Measurements from ENCODE around the gene MAN2B1.

Gene MAN2B1

DNA sequence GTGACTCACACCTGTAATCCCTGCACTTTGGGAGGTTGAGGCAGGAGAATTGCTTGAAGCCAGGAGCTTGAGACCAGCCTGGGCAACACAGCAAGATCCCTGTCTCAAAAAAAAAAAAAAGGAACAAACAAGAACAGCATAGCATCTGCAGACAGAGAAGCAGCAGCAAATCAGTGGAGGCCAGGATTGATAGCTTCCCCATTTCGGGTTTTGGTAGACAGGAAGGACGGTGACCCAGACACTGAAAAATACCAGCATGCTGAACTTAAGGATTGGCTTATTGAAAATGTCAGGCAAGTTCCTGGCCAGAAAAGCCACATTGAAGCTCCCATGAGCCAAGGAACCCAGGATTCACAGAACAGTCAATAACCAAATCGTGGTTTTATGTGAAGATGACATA, 58.9 kb downstream of the MAN2B1 start:
- no peak overlapping the region for H3K4me3 ChIP-seq
- H3K4me1 ChIP-seq, result peaks cover 5% of the 10 kb centered on the region
- no peaks in the 10 kb centered on the region for H3K27me3 ChIP-seq (ENCODE audit: low read depth)
- no peak for DNase-seq (ENCODE audit: low spot score in 2 of 2)
- H3K36me3 ChIP-seq (replicated peaks), result peaks cover 3% of the 10 kb centered on the region; the same call in 1 of the 2 replicates
- no peaks in the 10 kb centered on the region for H3K9me3 ChIP-seq
- in situ Hi-C loops (cut with MboI; ENCODE audit: low sequenced_read_pairs), result no loop called here

DNA sequence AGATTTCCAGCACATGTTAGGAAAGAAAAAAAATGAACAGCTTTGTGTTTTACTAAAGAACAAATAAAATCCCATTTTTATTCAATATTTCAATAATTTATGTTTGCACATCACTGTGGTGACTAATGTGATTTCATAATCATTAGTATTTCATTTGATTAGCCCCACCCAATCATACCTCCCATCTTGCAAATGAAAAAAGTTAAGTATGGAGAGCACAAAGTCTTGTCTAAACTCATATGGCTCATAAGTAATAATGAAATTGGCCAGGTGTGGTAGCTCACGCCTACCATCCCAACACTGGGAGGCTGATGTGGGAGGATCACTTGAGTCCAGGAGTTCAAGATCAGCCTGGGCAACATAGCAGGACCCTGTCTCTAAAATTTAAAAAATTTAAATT, 59.7 kb downstream of the MAN2B1 start:
- no peak for DNase-seq (ENCODE audit: low spot score in 2 of 2)
- H3K9me3 ChIP-seq, result no peaks in the 10 kb centered on the region
- no peaks in the 10 kb centered on the region for H3K27me3 ChIP-seq (ENCODE audit: low read depth)
- peaks cover 3% of the 10 kb centered on the region; the same call in 1 of the 2 replicates for H3K36me3 ChIP-seq (replicated peaks)
- no peak overlapping the region for H3K4me3 ChIP-seq
- peaks cover 3% of the 10 kb centered on the region for H3K4me1 ChIP-seq
- in situ Hi-C loops (cut with MboI; ENCODE audit: low sequenced_read_pairs), result no loop called here

DNA sequence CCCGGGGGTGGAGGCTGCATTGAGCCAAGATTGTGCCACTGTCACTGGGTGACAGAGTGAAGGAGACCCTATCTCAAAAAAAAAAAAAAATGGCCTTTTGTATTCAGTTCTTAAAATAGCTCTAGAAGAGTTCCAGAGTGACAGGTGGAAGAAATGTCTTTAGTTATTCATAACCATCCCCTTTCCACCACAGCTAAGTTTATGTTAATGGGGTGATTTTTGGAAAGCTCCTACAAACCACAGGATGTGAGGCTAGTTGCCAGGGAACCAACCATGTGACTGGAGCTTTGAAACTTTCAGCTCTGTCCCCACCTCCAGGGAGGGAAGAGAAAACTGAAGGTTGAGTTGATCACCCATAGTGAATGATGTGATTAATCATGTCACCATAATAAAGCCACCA, 62.8 kb downstream of the MAN2B1 start:
- H3K9me3 ChIP-seq, result no peaks in the 10 kb centered on the region
- H3K36me3 ChIP-seq (replicated peaks), result no peaks in the 10 kb centered on the region; the same call in 1 of the 2 replicates
- H3K4me3 ChIP-seq, result no peak overlapping the region
- DNase-seq (ENCODE audit: low spot score in 2 of 2), result peak in 1 of 2 experiments; percentile 17
- H3K27me3 ChIP-seq (ENCODE audit: low read depth), result no peaks in the 10 kb centered on the region
- in situ Hi-C loops (cut with MboI; ENCODE audit: low sequenced_read_pairs), result no loop called here
- H3K4me1 ChIP-seq, result no peaks in the 10 kb centered on the region

DNA sequence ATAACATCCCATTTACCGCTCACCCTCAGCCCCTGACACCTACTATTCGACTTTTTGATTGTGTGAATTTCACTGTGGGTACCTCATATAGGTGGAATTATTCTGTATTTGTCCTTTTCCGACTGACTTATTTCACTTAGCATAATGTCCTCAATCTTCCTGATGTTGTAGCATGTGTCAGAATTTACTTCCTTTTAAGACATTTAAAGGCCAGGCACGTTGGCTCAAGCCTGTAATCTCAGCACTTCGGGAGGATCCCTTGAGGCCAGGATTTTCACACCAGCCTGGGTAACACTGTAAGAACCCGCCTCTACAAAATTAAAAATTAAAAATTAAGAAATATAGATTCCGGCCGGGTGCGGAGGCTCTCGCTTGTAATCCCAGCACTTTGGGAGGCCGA, 68.9 kb downstream of the MAN2B1 start:
- no peak for DNase-seq (ENCODE audit: low spot score in 2 of 2)
- H3K36me3 ChIP-seq (replicated peaks), result no peaks in the 10 kb centered on the region
- in situ Hi-C loops (cut with MboI; ENCODE audit: low sequenced_read_pairs), result no loop called here
- H3K4me3 ChIP-seq, result no peak overlapping the region
- no peaks in the 10 kb centered on the region for H3K4me1 ChIP-seq
- H3K9me3 ChIP-seq, result no peaks in the 10 kb centered on the region
- no peaks in the 10 kb centered on the region for H3K27me3 ChIP-seq (ENCODE audit: low read depth)

DNA sequence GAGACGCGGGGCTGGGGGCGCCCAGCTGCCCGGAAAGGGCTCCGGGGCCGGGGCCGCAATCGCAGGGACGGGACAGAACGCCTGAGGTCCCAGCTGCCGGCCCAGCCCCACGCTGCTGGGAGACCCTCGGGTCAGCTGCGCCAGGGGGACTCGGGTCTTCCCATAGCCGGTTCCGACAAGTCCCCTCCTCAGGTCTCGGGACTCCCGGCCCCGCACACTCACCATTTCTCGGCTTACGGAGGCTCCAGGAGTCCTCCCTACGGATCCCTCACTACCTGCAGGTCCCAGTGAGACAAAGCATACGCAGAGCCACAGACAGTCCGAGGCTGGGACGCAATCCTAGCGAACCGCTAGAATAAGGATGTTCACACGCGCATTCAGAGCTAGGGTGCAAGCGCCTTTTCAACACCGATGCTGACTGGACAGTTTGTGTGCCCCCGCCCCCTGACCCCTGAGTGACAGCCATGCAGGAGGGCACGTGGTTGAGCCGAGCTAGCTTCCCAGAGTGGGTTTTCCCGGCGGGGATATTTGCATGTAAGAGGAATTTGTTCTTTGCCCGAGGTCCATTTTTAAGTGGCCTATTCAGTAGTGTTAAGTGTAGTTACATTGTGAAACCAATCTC, 69.5 kb downstream of the MAN2B1 start:
- Histone ChIP-seq H3K4me1 (no peaks in the 10 kb centered on the region), H3K4me3 (no peak overlapping the region), H3K36me3 (replicated peaks) (no peaks in the 10 kb centered on the region), H3K9me3 (no peaks in the 10 kb centered on the region), H3K27me3 (ENCODE audit: low read depth) (no peaks in the 10 kb centered on the region)
- no peak for DNase-seq (ENCODE audit: low spot score in 2 of 2)
- in situ Hi-C loops (cut with MboI; ENCODE audit: low sequenced_read_pairs), result no loop called here
